Measurements from ENCODE around the gene IL13RA1.

DNA sequence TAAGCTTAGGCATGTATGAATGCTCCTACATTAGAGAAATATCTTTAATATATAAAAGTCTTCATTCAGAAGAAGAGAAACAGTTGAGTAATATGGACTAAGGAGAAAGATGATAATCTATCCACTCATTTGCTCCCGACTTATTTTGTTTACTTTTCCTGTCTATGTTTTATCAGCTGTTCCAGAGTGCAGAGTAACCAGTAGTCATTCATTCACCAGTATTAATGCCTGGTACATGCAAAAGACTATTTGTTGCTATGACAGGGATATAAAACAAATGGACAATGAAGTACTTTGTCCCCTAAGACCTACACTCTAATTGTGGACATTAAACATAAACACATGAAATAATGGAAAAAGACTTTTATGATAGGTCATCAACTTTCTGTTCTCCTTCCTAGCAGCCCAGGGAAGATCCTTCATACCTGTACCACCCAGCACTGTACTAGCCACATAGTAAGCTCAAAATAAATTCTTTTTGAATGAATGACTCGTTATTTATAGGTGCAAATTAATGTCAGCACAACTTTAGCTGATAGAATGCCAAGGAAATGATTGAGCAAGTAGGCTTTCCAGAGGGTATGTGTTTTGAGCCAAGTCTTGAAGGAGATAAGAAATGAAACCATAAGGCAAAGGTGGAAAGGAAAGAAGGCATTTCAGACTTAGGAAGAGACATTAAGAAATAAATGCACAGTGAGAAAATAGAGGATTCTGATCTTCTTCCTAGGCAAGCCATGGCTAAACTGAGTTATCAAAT lies 45.0 kb upstream of the IL13RA1 start:
- TF ChIP-seq, protein P1, sequence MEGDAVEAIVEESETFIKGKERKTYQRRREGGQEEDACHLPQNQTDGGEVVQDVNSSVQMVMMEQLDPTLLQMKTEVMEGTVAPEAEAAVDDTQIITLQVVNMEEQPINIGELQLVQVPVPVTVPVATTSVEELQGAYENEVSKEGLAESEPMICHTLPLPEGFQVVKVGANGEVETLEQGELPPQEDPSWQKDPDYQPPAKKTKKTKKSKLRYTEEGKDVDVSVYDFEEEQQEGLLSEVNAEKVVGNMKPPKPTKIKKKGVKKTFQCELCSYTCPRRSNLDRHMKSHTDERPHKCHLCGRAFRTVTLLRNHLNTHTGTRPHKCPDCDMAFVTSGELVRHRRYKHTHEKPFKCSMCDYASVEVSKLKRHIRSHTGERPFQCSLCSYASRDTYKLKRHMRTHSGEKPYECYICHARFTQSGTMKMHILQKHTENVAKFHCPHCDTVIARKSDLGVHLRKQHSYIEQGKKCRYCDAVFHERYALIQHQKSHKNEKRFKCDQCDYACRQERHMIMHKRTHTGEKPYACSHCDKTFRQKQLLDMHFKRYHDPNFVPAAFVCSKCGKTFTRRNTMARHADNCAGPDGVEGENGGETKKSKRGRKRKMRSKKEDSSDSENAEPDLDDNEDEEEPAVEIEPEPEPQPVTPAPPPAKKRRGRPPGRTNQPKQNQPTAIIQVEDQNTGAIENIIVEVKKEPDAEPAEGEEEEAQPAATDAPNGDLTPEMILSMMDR (IDR thresholded peaks at IDR 0.05): no peak
- no peak for TF ChIP-seq ZFX (IDR thresholded peaks at IDR 0.05; ENCODE audit: borderline replicate concordance)

All from 22Rv1 (cell line).